HG03575 (cell line): ENCODE data around the gene DNAAF9.
"Not testable (repeated sequence)": the region's sequence is repeated elsewhere in the genome, so short reads cannot be mapped to it uniquely, and the experiment has no call there.

Experiments
- ATAC-seq: cut with Tn5 transposase; IDR thresholded peaks from one replicate; pipeline ENCODE4 v1.9.1; 2021; ENCODE audit not compliant: unreplicated experiment, insufficient number of reproducible peaks, low FRiP score; ENCODE audit errors: extremely low read depth

Gene DNAAF9

GRCh38 chr20:3407040-3407770, at the start of gene DNAAF9:
Gene DNAAF9, minus strand, starts transcription at chr20:3407669. Its CDS starts 112 bp downstream, at chr20:3407557.
- no peak for ATAC-seq

GRCh38 chr20:3456648-3457047, 49.2 kb upstream of the DNAAF9 start:
- no peak for ATAC-seq

- ATAC-seq = no peak
These were observed 47.4 kb upstream of the DNAAF9 start for GRCh38 chr20:3454831-3455230.

- no peak for ATAC-seq
These were observed 45.2 kb upstream of the DNAAF9 start for GRCh38 chr20:3452690-3453089.

- no peak for ATAC-seq
These were observed 44.7 kb upstream of the DNAAF9 start for GRCh38 chr20:3452136-3452535.

- no peak for ATAC-seq
These were observed 41.9 kb upstream of the DNAAF9 start for GRCh38 chr20:3449319-3449718.

- ATAC-seq = no peak
These were observed 39.9 kb upstream of the DNAAF9 start for GRCh38 chr20:3447321-3447720.

- no peak for ATAC-seq
These were observed 39.3 kb upstream of the DNAAF9 start for GRCh38 chr20:3446779-3447178.

- ATAC-seq = no peak
These were observed 29.6 kb upstream of the DNAAF9 start for GRCh38 chr20:3436864-3437574.

- ATAC-seq = no peak
These were observed 26.8 kb upstream of the DNAAF9 start for GRCh38 chr20:3434232-3434631.

GRCh38 chr20:3433744-3434143, 26.3 kb upstream of the DNAAF9 start:
- no peak for ATAC-seq

GRCh38 chr20:3432844-3433243, 25.4 kb upstream of the DNAAF9 start:
- no peak for ATAC-seq

- ATAC-seq = no peak
These were observed 23.6 kb upstream of the DNAAF9 start for GRCh38 chr20:3431109-3431508.

GRCh38 chr20:3430376-3431069, 23.1 kb upstream of the DNAAF9 start:
- no peak for ATAC-seq

GRCh38 chr20:3426766-3427165, 19.3 kb upstream of the DNAAF9 start:
- ATAC-seq = not testable (repeated sequence)

- ATAC-seq = no peak
These were observed 15.7 kb upstream of the DNAAF9 start for GRCh38 chr20:3423126-3423525.

- ATAC-seq = no peak
These were observed 14.5 kb upstream of the DNAAF9 start for GRCh38 chr20:3421985-3422384.

- peak; percentile 82 for ATAC-seq
These were observed 12.8 kb upstream of the DNAAF9 start for GRCh38 chr20:3420211-3420707.

GRCh38 chr20:3418161-3418560, 10.7 kb upstream of the DNAAF9 start:
- ATAC-seq = not testable (repeated sequence)

GRCh38 chr20:3414122-3414521, 6.7 kb upstream of the DNAAF9 start:
- ATAC-seq = no peak
